Measurements from ENCODE around the gene P2RX5. TPM values are rescaled to one million over a fixed set of nuclear protein-coding genes. Genes with fewer than 3 reads are reported as not detected.

P2RX5 gene
- total RNA-seq, 1 donor from 2014 or later = 18.3 TPM

DNA sequence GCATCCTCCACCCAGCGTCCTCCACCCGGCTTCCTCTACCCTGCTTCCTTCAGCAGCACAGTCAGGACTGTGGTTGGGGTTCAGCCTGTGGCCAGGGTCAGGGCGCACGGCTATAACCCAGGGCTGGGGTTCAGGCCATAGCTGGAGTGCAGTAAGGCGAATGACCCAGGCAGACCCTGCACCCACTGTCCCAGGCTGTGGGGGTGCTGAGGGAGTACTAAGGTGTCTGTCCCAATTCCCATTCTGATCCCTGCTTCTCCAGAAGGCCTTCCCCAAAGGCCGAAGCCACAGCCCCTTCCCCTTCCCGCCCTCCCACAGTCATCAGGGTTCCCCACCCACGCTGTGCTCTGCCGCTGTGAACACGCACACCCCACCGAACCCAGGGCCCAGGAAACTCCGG, 14.9 kb downstream of the P2RX5 start:
- Histone ChIP-seq H3K4me1 (no peaks in the 10 kb centered on the region), H3K36me3 (no peaks in the 10 kb centered on the region), H3K27me3 (ENCODE audit: low read depth) (peaks cover 16% of the 10 kb centered on the region), H3K9me3 (replicated peaks) (no peaks in the 10 kb centered on the region), H3K27ac (replicated peaks) (no peak overlapping the region), H3K4me3 (no peak overlapping the region)
- TF ChIP-seq, protein P1, sequence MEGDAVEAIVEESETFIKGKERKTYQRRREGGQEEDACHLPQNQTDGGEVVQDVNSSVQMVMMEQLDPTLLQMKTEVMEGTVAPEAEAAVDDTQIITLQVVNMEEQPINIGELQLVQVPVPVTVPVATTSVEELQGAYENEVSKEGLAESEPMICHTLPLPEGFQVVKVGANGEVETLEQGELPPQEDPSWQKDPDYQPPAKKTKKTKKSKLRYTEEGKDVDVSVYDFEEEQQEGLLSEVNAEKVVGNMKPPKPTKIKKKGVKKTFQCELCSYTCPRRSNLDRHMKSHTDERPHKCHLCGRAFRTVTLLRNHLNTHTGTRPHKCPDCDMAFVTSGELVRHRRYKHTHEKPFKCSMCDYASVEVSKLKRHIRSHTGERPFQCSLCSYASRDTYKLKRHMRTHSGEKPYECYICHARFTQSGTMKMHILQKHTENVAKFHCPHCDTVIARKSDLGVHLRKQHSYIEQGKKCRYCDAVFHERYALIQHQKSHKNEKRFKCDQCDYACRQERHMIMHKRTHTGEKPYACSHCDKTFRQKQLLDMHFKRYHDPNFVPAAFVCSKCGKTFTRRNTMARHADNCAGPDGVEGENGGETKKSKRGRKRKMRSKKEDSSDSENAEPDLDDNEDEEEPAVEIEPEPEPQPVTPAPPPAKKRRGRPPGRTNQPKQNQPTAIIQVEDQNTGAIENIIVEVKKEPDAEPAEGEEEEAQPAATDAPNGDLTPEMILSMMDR (IDR thresholded peaks at IDR 0.05; ENCODE audit: borderline replicate concordance) = no peak
- no peak for DNase-seq
- intact Hi-C loops (cut with micrococcal nuclease) = no loop called here

- no peak overlapping the region for H3K27ac ChIP-seq (replicated peaks)
- H3K36me3 ChIP-seq = no peaks in the 10 kb centered on the region
- no peaks in the 10 kb centered on the region for H3K9me3 ChIP-seq (replicated peaks)
- TF ChIP-seq, protein P1 (IDR thresholded peaks at IDR 0.05; ENCODE audit: borderline replicate concordance) = no peak
- intact Hi-C loops (cut with micrococcal nuclease) = no loop called here
- no peak for DNase-seq
- no peak overlapping the region for H3K4me3 ChIP-seq
- H3K4me1 ChIP-seq = no peaks in the 10 kb centered on the region
- peaks cover 9% of the 10 kb centered on the region for H3K27me3 ChIP-seq (ENCODE audit: low read depth)
Measured at GRCh38 chr17:3679531-3680126, 16.3 kb downstream of the P2RX5 start.

DNA sequence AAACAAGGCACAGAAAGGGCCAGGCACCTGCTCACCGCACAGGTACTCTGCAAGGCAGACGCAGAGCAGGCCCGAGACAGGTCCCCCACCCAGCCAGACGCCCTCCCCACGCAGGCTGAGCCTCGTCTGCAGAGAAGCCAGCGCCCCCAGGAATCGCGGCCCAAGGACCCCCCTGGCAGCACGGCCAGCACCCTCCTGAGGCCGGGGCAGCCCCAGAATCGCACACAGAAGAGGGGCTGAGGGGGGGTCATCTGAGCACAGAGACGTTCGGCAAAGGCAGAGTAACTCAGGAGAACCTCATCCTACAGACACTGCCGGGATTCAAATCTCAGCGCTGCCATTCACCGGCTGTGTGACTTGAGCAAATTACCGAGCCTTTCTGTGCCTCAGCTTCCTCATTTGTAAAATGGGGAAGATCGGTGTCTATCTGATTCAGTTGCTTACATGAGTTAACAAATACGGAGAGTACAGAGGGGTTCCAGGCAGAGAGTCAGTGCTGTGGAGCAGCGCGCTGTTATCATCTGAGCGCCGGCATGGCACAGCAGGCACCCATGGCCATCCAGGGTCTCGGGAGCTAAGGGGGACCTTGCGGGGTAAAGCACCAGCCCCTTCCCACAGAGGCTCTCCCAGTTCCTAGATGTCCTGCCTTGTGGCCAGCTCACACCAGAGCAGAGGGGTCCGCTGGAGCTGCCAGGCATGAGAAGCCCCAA, 17.0 kb downstream of the P2RX5 start:
- Histone ChIP-seq H3K9me3 (replicated peaks) (no peaks in the 10 kb centered on the region), H3K36me3 (no peaks in the 10 kb centered on the region), H3K27me3 (ENCODE audit: low read depth) (peaks cover 2% of the 10 kb centered on the region), H3K27ac (replicated peaks) (no peak overlapping the region), H3K4me1 (no peaks in the 10 kb centered on the region), H3K4me3 (no peak overlapping the region)
- intact Hi-C loops (cut with micrococcal nuclease) = no loop called here
- DNase-seq = no peak
- TF ChIP-seq, protein P1 (IDR thresholded peaks at IDR 0.05; ENCODE audit: borderline replicate concordance) = no peak

GRCh38 chr17:3678095-3678820, 17.7 kb downstream of the P2RX5 start:
- H3K27me3 ChIP-seq (ENCODE audit: low read depth) = no peaks in the 10 kb centered on the region
- no peak for DNase-seq
- TF ChIP-seq, protein P1 (IDR thresholded peaks at IDR 0.05; ENCODE audit: borderline replicate concordance) = no peak
- intact Hi-C loops (cut with micrococcal nuclease) = no loop called here
- H3K4me1 ChIP-seq = no peaks in the 10 kb centered on the region
- H3K36me3 ChIP-seq = no peaks in the 10 kb centered on the region
- no peak overlapping the region for H3K27ac ChIP-seq (replicated peaks)
- H3K4me3 ChIP-seq = no peak overlapping the region
- H3K9me3 ChIP-seq (replicated peaks) = no peaks in the 10 kb centered on the region

- intact Hi-C loops (cut with micrococcal nuclease) = no loop called here
- Histone ChIP-seq H3K4me1 (no peaks in the 10 kb centered on the region), H3K27me3 (ENCODE audit: low read depth) (no peaks in the 10 kb centered on the region), H3K27ac (replicated peaks) (no peak overlapping the region), H3K4me3 (no peak overlapping the region), H3K9me3 (replicated peaks) (no peaks in the 10 kb centered on the region), H3K36me3 (no peaks in the 10 kb centered on the region)
- DNase-seq = no peak
- TF ChIP-seq, protein P1 (IDR thresholded peaks at IDR 0.05; ENCODE audit: borderline replicate concordance) = no peak
Measured at GRCh38 chr17:3675886-3676285, 20.1 kb downstream of the P2RX5 start.
